ENCODE measurements around the gene CDK17. TPM values are rescaled to one million over a fixed set of nuclear protein-coding genes. Genes with fewer than 3 reads are reported as not detected.

The CDK17 gene
- total and polyA plus RNA-seq, 9 of the 15 experiments (the other 6 are each of a cell fraction or from before 2014, with no cell fraction given), result 4.8 to 39.3 (median 21.6) TPM

- no TSS peak for BruUV-seq (replicated peaks)
- intact Hi-C loops (cut with micrococcal nuclease), result loop anchor here (2.0 to 5.0 kb wide), 4 partner anchors 87 to 338 kb away; partner anchors contain the start of gene CFAP54
- Histone ChIP-seq H3K4me2 (ENCODE audit: insufficient read depth, low read length) (peak overlapping the region; percentile 90), H4K20me1 (replicated peaks; ENCODE audit: control insufficient read depth, insufficient read depth, low read length) (peaks cover 7% of the 10 kb centered on the region), H2AFZ (ENCODE audit: low read depth, low read length) (peak overlapping the region; percentile 98), H3K79me2 (ENCODE audit: control insufficient read depth, insufficient read depth, low read length) (peaks cover 46% of the 10 kb centered on the region), H3K27me3 (ENCODE audit: control insufficient read depth in 2 of 2, insufficient read depth in 2 of 2, low read length in 2 of 2) (no peaks in the 10 kb centered on the region), H3K27ac (ENCODE audit: extremely low read depth, low read depth, low read length) (peak overlapping the region; percentile 87), H3K4me1 (replicated peaks in 1 of 2; ENCODE audit: control insufficient read depth in 2 of 2, insufficient read depth in 2 of 2, low read length in 2 of 2) (peaks cover 10% of the 10 kb centered on the region in 2 experiments; a peak in 3 of 5 replicates), H3K9ac (ENCODE audit: insufficient read depth in 1 of 2, low read depth in 2 of 2, low read length in 2 of 2) (peak overlapping the region; percentile 73 to 90), H3K4me3 (peak overlapping the region; percentile 90), H3K9me3 (replicated peaks; ENCODE audit: control insufficient read depth, insufficient read depth, low read depth, low read length) (no peaks in the 10 kb centered on the region), H3K9me1 (ENCODE audit: control insufficient read depth, insufficient read depth, low read length) (no peaks in the 10 kb centered on the region), H3K36me3 (ENCODE audit: control insufficient read depth, insufficient read depth, low read length) (no peaks in the 10 kb centered on the region)
- FAIRE-seq, result no peak
- no peak for DNase-seq (ENCODE audit: extremely low read depth in 1 of 4, low spot score in 3 of 4)
- in situ Hi-C loops (cut with MboI), result no loop called here
- 1% methylated on average over 8 of the region's 20 CpGs for WGBS (ENCODE audit: insufficient coverage, low coverage, missing lambda C conversion rate)
- ATAC-seq, result peak; percentile 4
- ChIA-PET POLR2A (interaction anchor here (0.5 to 4.1 kb wide), 8 partner anchors 12 to 162 kb away, joined by 3 to 20 read pairs (median 3); no protein-coding TSS in a partner anchor), CTCF (ENCODE audit: low intra/inter-chr PET ratio) (interaction anchor here (0.8 to 1.2 kb wide), 2 partner anchors 97 to 115 kb away, joined by 4 to 5 read pairs; no protein-coding TSS in a partner anchor)
- TF ChIP-seq CTBP1 (IDR thresholded peaks at IDR 0.05; ENCODE audit: borderline replicate concordance) (no peak), FOXM1 (IDR thresholded peaks at IDR 0.05; ENCODE audit: low read depth) (no peak), FOXM1 (CRISPR knock-in tag; IDR thresholded peaks at IDR 0.05; ENCODE audit: low read depth) (no peak), ZEB2 (IDR thresholded peaks at IDR 0.05) (no peak), NFE2L1 (tag; IDR thresholded peaks at IDR 0.05; ENCODE audit: borderline replicate concordance, low read depth) (no peak), ZBTB11 (CRISPR knock-in tag; IDR thresholded peaks at IDR 0.05) (peak in 1 of 3 experiments; percentile 71; a peak in 1 of 6 replicates), THRA (IDR thresholded peaks at IDR 0.05) (no peak), RREB1 (CRISPR knock-in tag; IDR thresholded peaks at IDR 0.05) (peak; percentile 21; the same call in 1 of the 2 replicates), ATF4 (CRISPR knock-in tag; IDR thresholded peaks at IDR 0.05) (no peak)
These were observed 414 bp upstream of the CDK17 start for GRCh38 chr12:96400631-96401075.

Measured in K562 (cell line).